ENCODE results near the gene ERCC1.

ERCC1 gene

DNA sequence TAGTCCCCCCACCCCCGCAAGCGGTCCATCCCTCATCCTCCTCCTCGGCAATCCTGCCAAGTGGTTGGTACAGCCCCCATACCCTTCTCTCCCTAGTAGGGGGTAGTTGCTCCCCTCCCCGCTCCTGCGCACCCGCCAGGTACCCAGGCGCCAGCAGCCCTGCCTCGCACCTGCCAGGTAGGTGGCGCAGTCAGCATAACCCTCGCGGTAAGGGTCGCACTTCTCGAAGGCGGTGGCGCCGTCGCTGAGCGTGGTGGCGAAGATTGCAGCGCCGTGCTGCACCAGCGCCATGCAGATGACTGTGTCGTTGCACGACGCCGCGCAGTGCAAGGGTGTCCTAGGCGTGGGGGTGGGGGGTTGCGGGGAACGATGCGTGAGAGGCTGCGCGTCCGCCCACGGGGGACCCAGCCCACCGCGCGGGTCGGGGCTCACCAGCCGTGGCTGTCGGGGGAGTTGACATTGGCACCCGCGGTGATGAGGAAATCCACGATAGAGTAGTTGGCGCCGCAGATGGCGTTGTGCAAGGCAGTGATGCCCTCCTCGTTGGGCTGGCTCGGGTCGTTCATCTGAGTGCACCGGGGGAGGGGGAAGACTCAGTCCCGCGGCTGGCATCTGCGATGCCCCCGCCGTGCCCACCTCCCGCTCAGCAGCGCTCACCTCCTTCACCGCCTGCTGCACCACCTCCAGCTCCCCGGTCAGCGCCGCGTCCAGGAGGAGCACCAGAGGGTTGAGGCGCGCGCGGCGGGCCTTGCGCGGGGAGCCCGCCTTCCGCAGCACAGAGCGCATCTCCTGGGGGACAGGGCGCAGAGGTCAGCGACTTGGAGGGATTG lies 38.1 kb downstream of the ERCC1 start:
- H3K27ac ChIP-seq: no peak overlapping the region
- TF ChIP-seq, protein P1, sequence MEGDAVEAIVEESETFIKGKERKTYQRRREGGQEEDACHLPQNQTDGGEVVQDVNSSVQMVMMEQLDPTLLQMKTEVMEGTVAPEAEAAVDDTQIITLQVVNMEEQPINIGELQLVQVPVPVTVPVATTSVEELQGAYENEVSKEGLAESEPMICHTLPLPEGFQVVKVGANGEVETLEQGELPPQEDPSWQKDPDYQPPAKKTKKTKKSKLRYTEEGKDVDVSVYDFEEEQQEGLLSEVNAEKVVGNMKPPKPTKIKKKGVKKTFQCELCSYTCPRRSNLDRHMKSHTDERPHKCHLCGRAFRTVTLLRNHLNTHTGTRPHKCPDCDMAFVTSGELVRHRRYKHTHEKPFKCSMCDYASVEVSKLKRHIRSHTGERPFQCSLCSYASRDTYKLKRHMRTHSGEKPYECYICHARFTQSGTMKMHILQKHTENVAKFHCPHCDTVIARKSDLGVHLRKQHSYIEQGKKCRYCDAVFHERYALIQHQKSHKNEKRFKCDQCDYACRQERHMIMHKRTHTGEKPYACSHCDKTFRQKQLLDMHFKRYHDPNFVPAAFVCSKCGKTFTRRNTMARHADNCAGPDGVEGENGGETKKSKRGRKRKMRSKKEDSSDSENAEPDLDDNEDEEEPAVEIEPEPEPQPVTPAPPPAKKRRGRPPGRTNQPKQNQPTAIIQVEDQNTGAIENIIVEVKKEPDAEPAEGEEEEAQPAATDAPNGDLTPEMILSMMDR (conservative IDR thresholded peaks at IDR 0.05): no peak

DNA sequence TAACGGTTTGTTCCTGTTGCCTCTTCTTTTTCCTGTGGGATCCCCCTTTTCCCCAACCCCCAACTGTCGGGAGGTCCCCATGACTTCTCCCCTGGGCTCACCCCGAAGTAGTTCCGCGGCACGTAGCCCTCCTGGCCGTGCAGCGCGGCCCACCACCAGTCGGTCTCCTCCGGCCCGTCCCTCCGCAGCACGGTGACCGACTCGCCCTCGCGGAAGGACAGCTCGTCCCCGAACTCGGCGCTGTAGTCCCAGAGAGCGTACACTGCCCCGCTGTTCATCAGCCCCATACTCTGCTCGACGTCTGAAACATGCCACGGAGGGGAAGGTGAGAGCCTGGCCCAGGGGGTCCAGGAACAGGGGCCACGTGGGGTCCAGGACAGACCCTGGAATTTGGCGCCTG lies 41.3 kb downstream of the ERCC1 start:
- H3K27ac ChIP-seq: no peak overlapping the region
- TF ChIP-seq, protein P1 (conservative IDR thresholded peaks at IDR 0.05): no peak

DNA sequence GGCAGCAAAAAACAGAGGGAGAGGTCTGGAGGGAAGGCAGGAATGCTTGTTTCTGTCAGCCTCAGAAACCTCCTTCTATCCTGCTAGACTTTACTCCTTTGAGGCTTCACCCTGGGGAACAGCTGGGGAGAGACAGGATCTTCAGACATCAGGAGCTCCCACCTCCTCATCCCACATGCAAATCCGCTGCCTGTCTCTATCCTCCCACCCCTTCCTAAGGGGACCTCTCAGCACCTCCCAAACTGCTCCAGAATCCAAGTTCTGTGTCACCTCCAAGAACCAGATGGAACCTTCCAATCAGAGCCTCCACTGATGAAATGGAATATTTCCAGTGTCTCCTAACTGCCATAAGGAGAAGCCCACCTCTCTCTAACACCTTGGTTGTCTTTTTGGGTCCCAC lies 43.6 kb downstream of the ERCC1 start:
- no peak overlapping the region for H3K27ac ChIP-seq
- TF ChIP-seq, protein P1 (conservative IDR thresholded peaks at IDR 0.05): no peak

DNA sequence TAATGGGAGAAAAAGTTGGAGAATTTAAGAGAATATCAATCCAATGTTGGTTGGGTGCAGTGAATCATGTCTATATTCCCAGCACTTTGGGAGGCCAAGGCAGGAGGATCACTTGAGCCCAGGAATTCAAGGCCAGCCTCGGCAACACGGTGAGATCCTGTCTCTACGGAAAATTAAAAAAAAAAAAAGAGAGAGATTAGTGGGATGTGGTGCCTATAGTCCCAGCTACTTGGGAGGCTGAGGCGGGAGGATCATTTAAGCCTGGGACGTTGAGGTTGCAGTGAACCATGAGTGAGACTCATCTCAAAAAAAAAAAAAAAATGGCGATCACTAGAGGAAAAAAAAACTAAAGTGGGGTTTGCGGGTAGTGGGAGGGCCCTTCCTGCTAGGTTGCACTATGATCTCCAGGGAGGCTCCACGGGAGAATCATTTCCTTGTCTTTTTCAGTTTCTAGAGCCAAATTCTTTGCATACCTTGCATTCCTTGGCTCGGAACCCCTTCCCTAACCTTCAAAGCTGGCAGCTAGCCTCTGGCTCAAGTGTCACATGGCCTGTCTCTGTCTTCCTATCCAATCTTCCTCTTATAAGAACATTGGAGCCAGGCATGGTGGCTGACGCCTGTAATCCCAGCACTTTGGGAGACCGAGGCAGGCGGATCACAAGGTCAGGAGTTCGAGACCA lies 47.5 kb downstream of the ERCC1 start:
- no peak overlapping the region for H3K27ac ChIP-seq
- TF ChIP-seq, protein P1 (conservative IDR thresholded peaks at IDR 0.05): no peak

DNA sequence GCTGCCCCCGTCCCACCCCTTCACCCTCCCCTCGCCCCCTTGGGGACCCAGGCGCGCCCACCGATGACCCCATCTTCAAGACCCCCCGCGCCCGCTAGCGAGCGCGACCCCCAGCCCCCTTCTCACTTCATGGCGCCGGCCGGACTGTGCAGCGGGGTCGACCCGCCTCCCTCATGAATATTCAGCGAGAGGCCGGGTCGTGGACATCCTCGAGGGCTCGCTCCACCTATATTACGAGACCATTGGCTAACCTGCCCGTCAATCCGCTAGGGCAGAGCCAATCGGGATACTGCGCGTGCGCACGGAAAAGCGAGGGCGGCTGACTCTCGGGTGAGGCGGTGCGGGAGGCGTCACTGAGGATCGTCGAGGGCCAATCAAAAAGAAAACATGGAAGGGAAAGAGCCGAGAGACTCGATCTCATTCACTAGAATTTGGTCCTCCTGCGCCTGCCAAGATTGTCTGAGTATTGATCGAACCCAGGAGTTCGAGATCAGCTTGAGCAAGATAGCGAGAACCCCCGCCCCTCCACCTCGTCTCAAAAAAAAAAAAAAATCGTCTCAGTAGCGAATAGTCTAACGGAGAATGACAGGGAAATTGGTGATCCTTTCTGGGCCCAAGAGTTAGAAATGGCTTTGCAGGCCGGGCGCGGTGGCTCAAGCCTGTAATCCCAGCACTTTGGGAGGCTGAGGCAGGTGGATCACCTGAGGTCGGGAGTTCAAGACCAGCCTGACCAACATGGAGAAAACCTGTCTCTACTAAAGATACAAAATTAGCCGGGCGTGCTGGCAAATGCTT lies 53.1 kb downstream of the ERCC1 start, which contains the start of gene ERCC2:
TSS of gene ERCC2 (minus strand) at position 164 of the 795 bp plus-strand sequence. CDS start at position 131, 33 bp downstream.
- TF ChIP-seq, protein P1 (conservative IDR thresholded peaks at IDR 0.05): no peak
- peak within 1 kb of the TSS; percentile 78 for H3K27ac ChIP-seq

DNA sequence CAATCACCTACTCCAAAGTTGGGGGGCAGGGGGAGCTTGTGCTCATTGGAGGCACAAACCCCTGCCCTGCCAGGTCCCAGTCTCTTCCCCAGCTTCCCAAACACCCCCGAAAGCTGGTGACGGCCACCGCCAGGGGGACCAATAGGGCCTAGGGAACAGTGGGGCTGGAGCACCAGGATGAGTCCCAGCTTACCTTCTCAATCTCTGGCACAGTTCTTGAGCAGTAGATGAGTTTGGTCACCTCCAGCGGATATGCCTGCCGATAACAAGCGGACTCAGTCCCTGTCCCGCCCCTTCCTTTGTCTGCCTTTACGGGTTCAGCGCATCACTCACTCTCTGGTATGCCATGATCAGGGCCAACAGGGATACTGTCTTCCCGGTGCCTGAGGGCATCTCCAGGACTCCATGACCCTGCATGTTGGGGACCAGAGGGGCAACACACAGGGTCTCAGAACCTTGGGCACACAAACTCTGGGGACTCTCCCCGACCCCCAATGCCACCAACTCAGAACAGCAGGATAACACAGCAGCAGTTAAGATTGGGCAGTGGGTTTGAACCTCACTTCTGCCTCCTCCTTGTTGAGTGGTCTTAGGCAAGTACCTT lies 54.9 kb downstream of the ERCC1 start:
- TF ChIP-seq, protein P1 (conservative IDR thresholded peaks at IDR 0.05): no peak
- H3K27ac ChIP-seq: no peak overlapping the region
